Measurements from ENCODE around the gene ALG12.

The ALG12 gene

DNA sequence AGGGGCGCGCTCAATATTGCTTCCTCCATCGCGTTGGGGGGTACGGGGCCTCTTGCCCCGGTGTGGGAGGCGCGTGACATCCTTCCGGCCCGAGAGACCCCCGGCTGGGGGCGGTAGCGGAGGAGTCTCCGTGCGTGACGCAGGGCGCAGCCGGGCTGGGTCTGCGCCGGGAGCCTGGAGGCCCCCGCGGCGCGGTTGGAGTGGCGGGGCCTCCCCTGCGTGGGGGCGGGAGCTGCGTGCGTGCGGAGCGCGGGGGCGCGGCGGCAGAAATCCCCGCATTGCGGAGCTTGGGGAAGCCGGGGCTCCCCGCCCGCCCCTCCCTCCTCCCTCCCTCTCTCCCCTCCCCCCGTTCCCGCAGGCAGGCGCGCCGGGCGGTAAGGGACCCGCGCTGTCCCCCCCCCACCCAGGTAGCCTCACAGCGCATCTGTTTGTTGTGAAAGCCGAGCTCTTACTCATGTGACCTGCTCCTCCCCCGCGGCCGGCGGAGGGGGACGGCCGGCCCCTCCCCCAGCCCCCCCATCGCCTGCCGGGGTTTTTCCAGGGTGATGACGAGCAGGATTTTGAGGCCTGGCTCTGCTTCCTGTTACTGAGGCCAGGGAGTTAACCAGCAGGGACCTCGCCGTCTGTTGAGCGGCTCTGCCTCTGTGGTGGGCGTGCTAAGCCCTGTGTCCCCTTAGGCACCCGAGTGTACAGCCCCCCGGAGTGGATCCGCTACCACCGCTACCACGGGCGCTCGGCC is 43.9 kb upstream of the ALG12 start:
- WGBS, 2 experiments (ENCODE audit: insufficient coverage in 2 of 2): 6 to 22% methylated on average over 23 to 41 of the region's 70 CpGs
- Histone ChIP-seq H3K27ac (ENCODE audit: low read depth, low read length, severe bottlenecking) (peak overlapping the region; percentile 79), H3K9me3 (ENCODE audit: control insufficient read depth, low read length) (no peaks in the 10 kb centered on the region), H3K36me3 (ENCODE audit: control insufficient read depth, insufficient read depth, low read length) (peaks cover 28% of the 10 kb centered on the region), H3K4me3 (ENCODE audit: extremely low read depth, insufficient read depth, low read length, poor library complexity, severe bottlenecking) (peak overlapping the region; percentile 63), H3K4me1 (ENCODE audit: control insufficient read depth, insufficient read depth, low read length, poor library complexity, severe bottlenecking) (peaks cover 20% of the 10 kb centered on the region)

DNA sequence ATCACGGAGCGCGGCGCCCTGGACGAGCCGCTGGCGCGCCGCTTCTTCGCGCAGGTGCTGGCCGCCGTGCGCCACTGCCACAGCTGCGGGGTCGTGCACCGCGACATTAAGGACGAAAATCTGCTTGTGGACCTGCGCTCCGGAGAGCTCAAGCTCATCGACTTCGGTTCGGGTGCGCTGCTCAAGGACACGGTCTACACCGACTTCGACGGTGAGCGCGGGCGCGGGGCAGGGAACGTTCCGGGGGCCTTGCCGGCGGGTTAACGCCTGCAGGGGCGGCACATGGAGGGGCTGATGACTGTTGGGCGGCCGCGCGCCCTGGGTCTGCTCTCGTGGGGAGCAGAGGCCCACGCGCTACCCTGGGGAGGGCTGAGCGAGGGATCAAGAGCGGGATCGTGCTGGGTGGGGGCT is 43.4 kb upstream of the ALG12 start:
- no peak overlapping the region for H3K27ac ChIP-seq (ENCODE audit: low read depth, low read length, severe bottlenecking)
- 1 to 2% methylated on average over 40 to 46 of the region's 49 CpGs for WGBS, 2 experiments (ENCODE audit: insufficient coverage in 2 of 2)

DNA sequence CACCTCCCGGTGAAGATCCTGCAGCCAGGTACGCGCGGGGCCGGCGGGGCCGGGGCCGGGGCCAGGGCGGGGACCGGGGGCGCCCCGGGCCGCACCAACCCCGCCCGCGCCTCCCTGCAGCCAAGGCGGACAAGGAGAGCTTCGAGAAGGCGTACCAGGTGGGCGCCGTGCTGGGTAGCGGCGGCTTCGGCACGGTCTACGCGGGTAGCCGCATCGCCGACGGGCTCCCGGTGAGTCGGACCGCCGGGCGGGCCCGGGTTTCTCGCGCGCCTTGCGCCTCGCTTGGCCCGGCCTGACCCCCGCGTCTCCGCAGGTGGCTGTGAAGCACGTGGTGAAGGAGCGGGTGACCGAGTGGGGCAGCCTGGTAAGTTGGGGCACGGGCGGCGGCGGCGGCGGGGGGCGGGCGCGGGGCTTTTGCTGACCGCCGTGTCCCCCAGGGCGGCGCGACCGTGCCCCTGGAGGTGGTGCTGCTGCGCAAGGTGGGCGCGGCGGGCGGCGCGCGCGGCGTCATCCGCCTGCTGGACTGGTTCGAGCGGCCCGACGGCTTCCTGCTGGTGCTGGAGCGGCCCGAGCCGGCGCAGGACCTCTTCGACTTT is 42.9 kb upstream of the ALG12 start:
- Histone ChIP-seq H3K4me3 (ENCODE audit: extremely low read depth, insufficient read depth, low read length, poor library complexity, severe bottlenecking) (peak overlapping the region; percentile 63), H3K36me3 (ENCODE audit: control insufficient read depth, insufficient read depth, low read length) (peaks cover 28% of the 10 kb centered on the region), H3K9me3 (ENCODE audit: control insufficient read depth, low read length) (no peaks in the 10 kb centered on the region), H3K4me1 (ENCODE audit: control insufficient read depth, insufficient read depth, low read length, poor library complexity, severe bottlenecking) (peaks cover 18% of the 10 kb centered on the region), H3K27ac (ENCODE audit: low read depth, low read length, severe bottlenecking) (no peak overlapping the region)
- WGBS, 2 experiments (ENCODE audit: insufficient coverage in 2 of 2): 0% methylated on average over 65 to 77 of the region's 84 CpGs

More for the DNA sequence above, 43.4 kb upstream of the ALG12 start:
- peaks cover 18% of the 10 kb centered on the region for H3K4me1 ChIP-seq (ENCODE audit: control insufficient read depth, insufficient read depth, low read length, poor library complexity, severe bottlenecking)
- H3K9me3 ChIP-seq (ENCODE audit: control insufficient read depth, low read length): no peaks in the 10 kb centered on the region
- peak overlapping the region; percentile 63 for H3K4me3 ChIP-seq (ENCODE audit: extremely low read depth, insufficient read depth, low read length, poor library complexity, severe bottlenecking)
- peaks cover 28% of the 10 kb centered on the region for H3K36me3 ChIP-seq (ENCODE audit: control insufficient read depth, insufficient read depth, low read length)

DNA sequence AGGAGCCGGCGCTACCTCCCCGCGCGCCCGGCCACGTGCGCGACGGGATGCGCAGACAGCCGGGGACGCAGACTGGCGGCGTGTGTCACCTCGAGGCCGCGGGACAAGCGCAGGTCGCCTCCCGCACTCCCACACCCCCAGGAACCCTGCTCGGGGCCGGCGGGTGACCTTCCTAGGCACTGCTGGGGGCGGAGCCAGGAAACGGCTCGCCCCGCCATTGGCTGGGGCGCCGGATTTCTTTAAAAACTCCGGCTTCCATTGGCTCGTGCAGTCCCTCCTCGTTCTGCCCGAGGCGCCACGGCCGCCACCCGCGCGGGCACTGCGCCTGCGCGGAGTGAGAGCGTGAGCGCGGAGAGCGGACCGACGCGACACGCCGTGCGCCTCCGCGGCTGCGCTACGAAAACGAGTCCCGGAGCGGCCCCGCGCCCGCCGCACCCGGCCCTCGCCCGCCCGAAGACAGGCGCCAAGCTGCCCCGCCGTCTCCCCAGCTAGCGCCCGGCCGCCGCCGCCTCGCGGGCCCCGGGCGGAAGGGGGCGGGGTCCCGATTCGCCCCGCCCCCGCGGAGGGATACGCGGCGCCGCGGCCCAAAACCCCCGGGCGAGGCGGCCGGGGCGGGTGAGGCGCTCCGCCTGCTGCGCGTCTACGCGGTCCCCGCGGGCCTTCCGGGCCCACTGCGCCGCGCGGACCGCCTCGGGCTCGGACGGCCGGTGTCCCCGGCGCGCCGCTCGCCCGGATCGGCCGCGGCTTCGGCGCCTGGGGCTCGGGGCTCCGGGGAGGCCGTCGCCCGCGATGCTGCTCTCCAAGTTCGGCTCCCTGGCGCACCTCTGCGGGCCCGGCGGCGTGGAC is 42.1 kb upstream of the ALG12 start, which contains the start of gene PIM3:
TSS of gene PIM3 (plus strand) at position 614 of the 846 bp plus-strand sequence. CDS start at position 790, 176 bp downstream.
- 0% methylated on average over 93 to 111 of the region's 137 CpGs for WGBS, 2 experiments (ENCODE audit: insufficient coverage in 2 of 2)
- Histone ChIP-seq H3K9me3 (ENCODE audit: control insufficient read depth, low read length) (no peaks in the 10 kb centered on the region), H3K27ac (ENCODE audit: low read depth, low read length, severe bottlenecking) (peak within 1 kb of the TSS; percentile 91), H3K36me3 (ENCODE audit: control insufficient read depth, insufficient read depth, low read length) (peaks cover 28% of the 10 kb centered on the region), H3K4me3 (ENCODE audit: extremely low read depth, insufficient read depth, low read length, poor library complexity, severe bottlenecking) (peak within 1 kb of the TSS; percentile 63), H3K4me1 (ENCODE audit: control insufficient read depth, insufficient read depth, low read length, poor library complexity, severe bottlenecking) (peaks cover 18% of the 10 kb centered on the region)

DNA sequence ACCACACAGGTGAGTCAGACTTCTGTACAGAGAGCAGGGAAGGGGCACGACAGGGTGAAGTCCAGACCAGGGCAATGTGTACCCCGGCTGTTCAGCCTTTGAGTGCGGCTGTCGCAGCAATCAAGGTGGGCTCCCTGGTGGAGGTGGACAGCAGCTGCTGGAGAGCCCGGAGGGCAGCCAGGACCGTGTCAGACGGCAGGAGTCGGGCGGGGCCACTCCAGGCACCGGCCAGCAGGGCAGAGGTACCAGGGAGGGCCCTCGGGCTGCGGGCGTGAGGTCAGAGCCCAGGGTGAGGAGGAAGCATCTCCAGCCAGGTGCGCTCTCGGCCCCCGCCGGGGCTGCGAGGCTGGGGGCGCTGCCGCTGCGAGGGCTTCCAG is 41.5 kb upstream of the ALG12 start:
- WGBS, 2 experiments (ENCODE audit: insufficient coverage in 2 of 2): 18 to 19% methylated on average over 21 of the region's 21 CpGs
- peaks cover 19% of the 10 kb centered on the region for H3K4me1 ChIP-seq (ENCODE audit: control insufficient read depth, insufficient read depth, low read length, poor library complexity, severe bottlenecking)
- peak overlapping the region; percentile 91 for H3K27ac ChIP-seq (ENCODE audit: low read depth, low read length, severe bottlenecking)
- H3K9me3 ChIP-seq (ENCODE audit: control insufficient read depth, low read length): no peaks in the 10 kb centered on the region
- H3K4me3 ChIP-seq (ENCODE audit: extremely low read depth, insufficient read depth, low read length, poor library complexity, severe bottlenecking): peak overlapping the region; percentile 45
- H3K36me3 ChIP-seq (ENCODE audit: control insufficient read depth, insufficient read depth, low read length): peaks cover 23% of the 10 kb centered on the region

DNA sequence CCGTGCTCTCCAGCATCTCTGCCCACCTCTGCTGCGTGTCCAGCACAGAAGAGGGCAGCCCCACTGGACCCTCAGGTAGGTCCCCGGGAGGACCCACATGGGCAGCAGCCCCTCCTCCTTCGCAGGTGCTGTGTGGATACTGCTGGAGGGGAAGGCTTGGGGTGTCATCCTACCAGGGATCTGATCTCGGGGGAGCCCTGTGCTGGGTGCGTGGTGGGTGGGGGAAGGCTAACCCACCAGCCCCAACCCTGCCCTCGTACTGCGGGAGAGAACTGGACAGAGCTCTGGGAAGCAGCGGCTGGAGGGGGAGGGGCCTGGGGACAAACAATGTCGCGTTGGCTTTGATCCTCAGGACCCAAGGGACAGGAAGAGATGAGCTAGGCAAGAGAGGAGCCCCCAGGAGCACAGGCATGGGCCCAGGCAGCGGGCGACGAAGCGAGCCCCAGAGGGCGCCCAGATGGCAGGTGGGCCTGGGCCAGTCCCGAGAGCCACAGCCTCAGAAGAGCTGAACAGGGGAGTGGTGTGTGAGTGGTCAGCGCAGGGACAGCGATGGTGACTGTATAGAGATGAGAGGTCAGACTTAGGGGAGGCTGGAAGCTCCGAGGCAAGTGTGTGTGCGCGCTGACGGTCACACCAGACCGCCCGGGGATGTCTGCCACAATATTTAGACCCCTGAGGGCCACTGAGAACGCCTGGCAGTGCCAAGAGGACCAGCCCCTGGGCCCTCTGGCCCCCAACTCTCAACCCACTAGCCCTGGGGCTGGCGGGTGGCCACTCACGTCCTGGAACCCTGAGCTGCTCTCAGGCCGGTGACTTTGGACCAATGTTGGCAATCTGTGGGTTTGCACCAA is 40.9 kb upstream of the ALG12 start:
- WGBS, 2 experiments (ENCODE audit: insufficient coverage in 2 of 2): 87 to 92% methylated on average over 21 to 24 of the region's 29 CpGs
- peak overlapping the region; percentile 45 for H3K4me3 ChIP-seq (ENCODE audit: extremely low read depth, insufficient read depth, low read length, poor library complexity, severe bottlenecking)
- no peaks in the 10 kb centered on the region for H3K9me3 ChIP-seq (ENCODE audit: control insufficient read depth, low read length)
- no peak overlapping the region for H3K27ac ChIP-seq (ENCODE audit: low read depth, low read length, severe bottlenecking)
- H3K4me1 ChIP-seq (ENCODE audit: control insufficient read depth, insufficient read depth, low read length, poor library complexity, severe bottlenecking): peaks cover 25% of the 10 kb centered on the region
- H3K36me3 ChIP-seq (ENCODE audit: control insufficient read depth, insufficient read depth, low read length): peaks cover 17% of the 10 kb centered on the region

DNA sequence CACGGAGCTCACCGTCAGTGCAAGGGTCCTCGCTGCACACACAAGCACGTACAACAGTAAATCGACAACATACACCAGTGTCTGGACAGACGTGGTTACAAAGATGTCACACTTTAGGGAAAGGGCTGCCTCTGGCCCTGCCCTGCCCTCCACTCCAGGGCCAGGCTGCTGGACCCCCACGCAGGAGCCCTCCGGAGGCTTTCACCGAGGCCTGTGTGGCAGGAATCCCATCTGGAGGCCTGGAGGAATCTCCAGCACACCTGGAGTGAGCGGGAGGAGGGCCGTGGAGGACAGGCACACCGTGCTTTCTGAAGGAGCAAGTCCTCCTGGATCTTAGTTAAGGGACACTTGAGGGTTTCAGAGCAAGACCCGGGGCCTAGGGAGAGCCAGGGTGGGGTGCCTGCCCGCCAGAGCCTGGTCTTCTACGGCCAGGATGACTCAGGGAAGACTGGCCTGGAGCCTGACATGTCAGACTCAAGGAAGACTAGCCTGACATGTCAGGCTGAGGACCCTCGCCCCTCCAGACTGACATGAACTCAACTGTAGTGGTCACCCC is 40.2 kb upstream of the ALG12 start:
- no peak overlapping the region for H3K4me3 ChIP-seq (ENCODE audit: extremely low read depth, insufficient read depth, low read length, poor library complexity, severe bottlenecking)
- H3K27ac ChIP-seq (ENCODE audit: low read depth, low read length, severe bottlenecking): no peak overlapping the region
- H3K9me3 ChIP-seq (ENCODE audit: control insufficient read depth, low read length): no peaks in the 10 kb centered on the region
- 90 to 93% methylated on average over 16 of the region's 16 CpGs for WGBS, 2 experiments (ENCODE audit: insufficient coverage in 2 of 2)
- peaks cover 30% of the 10 kb centered on the region for H3K4me1 ChIP-seq (ENCODE audit: control insufficient read depth, insufficient read depth, low read length, poor library complexity, severe bottlenecking)
- H3K36me3 ChIP-seq (ENCODE audit: control insufficient read depth, insufficient read depth, low read length): peaks cover 10% of the 10 kb centered on the region

DNA sequence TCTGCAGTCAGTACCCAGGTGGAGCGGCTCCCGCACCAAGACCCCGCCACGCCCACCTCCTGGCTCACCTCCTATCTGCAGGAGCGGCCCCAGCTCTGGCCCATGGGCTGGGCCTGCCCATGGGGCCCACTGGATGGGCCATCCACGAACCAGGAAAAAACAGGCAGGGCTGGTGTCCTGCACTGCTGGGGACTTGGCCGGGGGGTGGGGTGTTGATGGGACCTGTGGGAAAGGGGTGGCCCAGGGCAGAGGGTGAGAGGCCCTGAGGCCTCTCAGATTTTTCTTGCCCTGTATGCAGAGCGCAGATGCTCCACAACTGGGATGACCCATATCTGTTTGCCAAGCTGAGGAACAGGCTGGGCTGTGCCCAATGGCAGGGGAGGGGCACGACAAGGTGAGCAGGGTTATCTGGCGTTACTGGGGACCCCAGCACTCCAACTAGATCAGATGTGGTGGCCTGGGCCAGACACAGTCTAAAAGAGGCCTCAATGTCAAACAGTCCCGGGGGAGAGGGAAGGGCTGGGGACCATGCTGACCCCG is 39.7 kb upstream of the ALG12 start:
- peaks cover 30% of the 10 kb centered on the region for H3K4me1 ChIP-seq (ENCODE audit: control insufficient read depth, insufficient read depth, low read length, poor library complexity, severe bottlenecking)
- 92 to 93% methylated on average over 10 to 11 of the region's 12 CpGs for WGBS, 2 experiments (ENCODE audit: insufficient coverage in 2 of 2)
- H3K27ac ChIP-seq (ENCODE audit: low read depth, low read length, severe bottlenecking): no peak overlapping the region
- H3K4me3 ChIP-seq (ENCODE audit: extremely low read depth, insufficient read depth, low read length, poor library complexity, severe bottlenecking): no peak overlapping the region
- H3K36me3 ChIP-seq (ENCODE audit: control insufficient read depth, insufficient read depth, low read length): peaks cover 4% of the 10 kb centered on the region
- H3K9me3 ChIP-seq (ENCODE audit: control insufficient read depth, low read length): no peaks in the 10 kb centered on the region

DNA sequence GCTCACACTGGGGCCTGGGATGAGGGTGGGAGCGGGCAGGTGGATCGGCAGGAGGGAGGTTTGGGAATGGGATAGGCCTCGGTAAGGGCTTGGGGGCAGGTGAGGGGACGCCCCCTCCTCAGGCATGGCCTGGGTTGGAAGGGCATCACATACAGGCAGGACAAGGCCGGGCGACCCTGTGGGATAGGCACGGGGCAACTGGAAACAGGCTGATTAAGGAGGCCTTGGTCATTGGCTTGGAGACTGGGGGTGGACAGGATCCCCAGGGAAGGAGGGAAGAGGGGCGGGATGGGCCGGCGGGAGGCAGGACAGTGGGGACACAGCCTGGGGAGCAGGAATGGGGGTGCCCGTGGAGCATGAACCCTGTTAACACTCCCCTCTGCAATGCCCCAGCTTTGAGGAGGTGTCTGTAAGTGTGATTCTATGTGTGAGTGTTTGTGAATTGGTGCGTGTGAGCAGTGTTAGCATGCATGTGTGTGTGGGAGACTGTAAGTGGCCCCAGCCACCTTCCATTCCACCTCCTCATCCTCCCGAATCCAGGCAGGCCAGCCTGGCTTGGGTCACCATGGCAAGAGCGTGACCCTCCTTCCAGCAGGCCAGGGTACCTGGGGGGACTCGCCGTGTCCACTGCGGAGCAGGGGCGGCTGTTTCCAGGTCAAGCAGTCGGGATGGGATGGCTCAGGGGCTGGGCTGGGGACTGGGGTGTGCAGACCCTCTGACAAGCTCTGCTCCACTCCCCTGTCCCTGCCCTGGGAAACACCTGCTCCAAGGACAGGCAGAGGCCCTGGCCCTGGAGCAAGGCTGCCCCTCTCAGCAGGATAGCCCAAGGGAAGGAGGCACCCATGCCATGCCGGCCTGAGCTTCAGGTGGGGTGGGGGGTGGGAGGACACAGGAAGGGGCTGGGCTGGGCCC is 38.9 kb upstream of the ALG12 start:
- no peak overlapping the region for H3K27ac ChIP-seq (ENCODE audit: low read depth, low read length, severe bottlenecking)
- H3K36me3 ChIP-seq (ENCODE audit: control insufficient read depth, insufficient read depth, low read length): no peaks in the 10 kb centered on the region
- no peak overlapping the region for H3K4me3 ChIP-seq (ENCODE audit: extremely low read depth, insufficient read depth, low read length, poor library complexity, severe bottlenecking)
- H3K9me3 ChIP-seq (ENCODE audit: control insufficient read depth, low read length): no peaks in the 10 kb centered on the region
- 89 to 100% methylated on average over 7 to 16 of the region's 20 CpGs for WGBS, 2 experiments (ENCODE audit: insufficient coverage in 2 of 2)
- H3K4me1 ChIP-seq (ENCODE audit: control insufficient read depth, insufficient read depth, low read length, poor library complexity, severe bottlenecking): peaks cover 31% of the 10 kb centered on the region

All from mesodermal cell (in vitro differentiated cells).